Measurements from ENCODE around the gene ZNF622. TPM values are rescaled to one million over a fixed set of nuclear protein-coding genes. Genes with fewer than 3 reads are reported as not detected.

ZNF622 gene, protein sequence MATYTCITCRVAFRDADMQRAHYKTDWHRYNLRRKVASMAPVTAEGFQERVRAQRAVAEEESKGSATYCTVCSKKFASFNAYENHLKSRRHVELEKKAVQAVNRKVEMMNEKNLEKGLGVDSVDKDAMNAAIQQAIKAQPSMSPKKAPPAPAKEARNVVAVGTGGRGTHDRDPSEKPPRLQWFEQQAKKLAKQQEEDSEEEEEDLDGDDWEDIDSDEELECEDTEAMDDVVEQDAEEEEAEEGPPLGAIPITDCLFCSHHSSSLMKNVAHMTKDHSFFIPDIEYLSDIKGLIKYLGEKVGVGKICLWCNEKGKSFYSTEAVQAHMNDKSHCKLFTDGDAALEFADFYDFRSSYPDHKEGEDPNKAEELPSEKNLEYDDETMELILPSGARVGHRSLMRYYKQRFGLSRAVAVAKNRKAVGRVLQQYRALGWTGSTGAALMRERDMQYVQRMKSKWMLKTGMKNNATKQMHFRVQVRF
- total RNA-seq, result 27.8 TPM

DNA sequence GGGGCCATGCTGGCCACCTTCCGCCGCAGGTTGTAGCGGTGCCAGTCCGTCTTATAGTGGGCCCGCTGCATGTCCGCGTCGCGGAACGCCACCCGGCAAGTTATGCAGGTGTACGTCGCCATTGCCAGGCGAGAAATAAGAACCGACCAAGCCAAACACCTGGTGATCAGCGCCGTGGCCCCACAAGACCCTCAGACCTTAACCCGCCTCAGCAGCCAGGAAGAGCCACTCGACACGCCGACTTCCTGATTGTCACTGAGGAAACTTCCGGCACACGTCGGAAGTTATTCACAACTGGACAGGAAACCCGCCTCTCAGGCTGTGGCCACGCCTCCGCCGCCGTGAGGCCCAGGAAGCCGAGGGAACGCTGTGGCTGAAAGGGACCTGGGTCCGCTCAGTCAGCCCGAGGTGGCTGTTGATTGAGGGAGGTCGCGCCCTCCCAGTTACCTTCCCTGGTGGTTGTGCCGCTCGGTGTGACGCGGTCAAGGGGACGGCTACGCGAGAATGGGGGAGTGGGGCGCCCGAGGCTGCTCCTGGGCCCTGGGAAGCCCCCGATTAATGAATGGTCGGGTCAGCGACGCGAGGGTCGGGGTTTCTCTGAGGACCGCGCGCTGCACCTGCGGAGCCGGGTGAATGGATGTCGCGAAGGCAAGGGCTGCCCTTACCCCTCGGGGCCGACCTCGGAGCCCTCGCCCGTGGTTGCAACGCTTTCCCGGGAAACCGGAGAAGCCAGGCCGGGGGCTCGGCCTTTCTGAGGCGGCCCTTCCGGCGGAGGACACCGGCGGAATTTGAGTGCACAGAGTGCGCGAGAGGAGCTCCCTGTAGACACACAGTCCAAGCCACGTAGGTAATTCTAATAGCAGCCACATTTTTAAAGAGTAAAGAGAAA lies at the start of gene ZNF622:
Gene ZNF622, minus strand, starts transcription at position 257 of the 889 bp plus-strand sequence. Its CDS starts 135 bp downstream, at position 122.
- DNase-seq, result peak; percentile 96

DNA sequence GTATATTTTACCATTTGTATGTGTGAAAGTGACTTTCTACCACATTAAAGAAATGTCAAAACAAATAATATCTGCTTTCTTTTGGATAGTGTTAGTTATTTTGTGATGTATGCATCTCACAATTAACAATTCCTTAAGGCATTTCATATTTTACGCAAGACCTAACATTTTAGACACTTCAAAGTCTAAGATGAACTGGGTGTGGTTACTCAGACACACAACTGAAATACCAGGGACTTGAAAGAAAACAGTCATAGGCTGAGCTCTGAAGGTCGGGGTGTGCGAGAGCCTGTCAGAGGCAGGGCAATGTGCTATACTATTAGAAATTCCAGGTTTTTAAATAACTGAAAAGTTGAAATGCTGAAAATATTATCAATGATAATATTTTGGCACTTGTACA lies 44.5 kb upstream of the ZNF622 start:
- DNase-seq, result no peak

DNA sequence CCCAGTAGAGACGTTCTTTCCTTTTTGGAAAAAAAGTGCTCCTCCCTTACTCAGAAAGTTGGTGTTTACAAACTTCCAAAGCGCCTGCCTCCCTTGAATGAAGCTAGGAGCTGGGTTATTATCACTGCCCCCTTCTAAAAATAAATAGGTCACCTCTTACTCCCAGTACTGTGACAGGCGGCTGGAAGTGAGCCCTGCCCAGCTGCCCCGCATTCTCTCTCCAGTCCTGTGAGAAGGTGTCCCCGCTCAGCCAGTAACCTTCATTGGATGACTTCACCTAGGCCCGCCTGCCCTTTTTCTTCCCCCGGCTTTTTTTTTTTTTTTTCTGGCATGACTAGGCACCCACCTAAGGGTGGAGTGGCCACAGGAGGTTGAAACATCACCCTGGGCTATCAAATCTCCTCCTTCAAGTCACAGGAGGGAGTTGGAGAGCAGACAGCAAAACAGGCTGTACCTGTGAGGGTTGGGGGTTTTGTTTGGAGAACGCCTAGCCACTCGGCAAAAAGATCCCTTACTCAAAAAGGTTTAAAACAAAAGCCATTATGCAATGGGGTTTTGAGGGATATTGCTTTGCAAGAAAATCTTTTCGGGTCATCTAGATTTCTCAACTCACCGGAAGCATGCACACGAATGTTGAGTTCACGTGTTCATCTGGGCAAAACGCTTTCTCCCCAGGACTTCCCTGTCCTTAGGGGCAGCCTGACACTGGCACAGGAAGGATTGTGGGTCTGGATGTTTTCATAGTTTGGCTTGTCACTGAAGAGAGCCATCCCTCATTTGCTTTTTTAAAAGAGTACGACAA lies 43.3 kb upstream of the ZNF622 start:
- peak; percentile 51 for DNase-seq

DNA sequence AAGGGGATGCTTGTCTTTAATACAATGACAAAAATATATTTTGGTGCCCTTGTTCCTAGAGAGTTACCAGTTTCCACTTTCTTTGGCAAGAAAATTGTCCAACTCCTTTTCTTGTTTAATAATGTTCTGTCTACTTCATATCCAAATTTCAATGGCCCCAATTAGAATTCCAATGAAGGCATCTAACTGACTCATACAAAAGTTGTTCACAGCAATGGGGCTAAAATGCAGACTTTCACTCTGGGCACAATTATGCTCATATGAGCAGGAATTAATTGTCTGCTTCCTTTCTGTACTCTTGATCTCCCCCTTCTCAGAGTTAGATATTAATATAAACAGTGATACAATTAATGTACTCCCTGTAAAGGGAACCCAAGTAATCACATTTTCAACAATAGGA lies 42.1 kb upstream of the ZNF622 start:
- DNase-seq, result no peak

DNA sequence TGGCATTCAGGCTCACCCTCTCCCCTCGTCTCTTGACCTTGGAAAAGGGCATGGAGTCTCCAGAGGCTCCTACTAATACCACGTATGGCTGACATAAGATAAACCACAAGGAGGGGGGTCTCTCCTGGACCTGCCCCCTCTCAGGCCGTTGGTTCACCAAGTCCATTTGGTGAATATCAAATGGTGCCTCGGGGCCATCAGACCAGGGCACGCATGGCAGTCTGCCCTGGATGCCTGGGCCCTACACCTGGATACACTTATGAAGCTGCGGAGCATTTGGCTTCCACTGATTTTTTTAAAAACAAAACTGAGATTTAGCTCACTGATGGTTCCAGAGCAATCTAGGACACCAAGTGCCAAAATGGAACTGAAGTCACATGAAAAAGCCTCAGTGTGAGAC lies 40.3 kb upstream of the ZNF622 start:
- no peak for DNase-seq

DNA sequence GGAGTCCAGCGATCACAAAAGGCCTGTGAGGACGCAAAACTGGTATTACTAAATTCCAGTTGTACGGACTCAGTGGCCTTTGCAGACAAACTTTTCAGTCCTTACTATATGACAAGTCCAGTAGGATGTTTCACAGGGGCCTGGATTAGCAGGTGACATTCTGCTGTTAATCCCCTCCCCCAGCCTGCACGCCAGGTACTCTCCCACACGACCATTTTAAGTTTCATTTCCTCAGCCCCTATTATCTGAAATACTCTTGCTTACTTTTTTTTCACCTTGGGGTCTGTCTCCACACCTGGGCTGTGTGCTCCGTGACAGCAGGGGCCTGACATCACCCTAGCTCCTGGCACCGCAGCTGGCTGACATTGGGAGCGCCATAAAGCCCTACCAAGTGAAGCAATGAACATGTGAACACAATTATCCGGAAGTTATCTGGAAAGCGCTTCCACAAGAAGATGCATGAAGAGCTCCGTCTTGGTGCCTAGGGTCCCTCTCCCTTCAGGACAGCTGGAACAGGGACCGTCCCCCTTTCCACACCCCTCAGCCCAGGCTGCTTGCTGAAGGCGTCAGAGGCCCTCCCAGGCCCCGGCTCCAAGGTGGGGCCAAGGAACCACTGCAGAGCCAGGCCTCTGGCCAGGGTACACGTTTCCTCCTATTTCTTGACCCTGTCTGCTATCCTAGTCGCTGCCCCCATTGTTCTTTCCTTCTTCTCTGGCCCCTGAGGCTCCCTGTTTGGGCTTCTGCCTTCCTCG lies 39.7 kb upstream of the ZNF622 start:
- DNase-seq, result no peak

DNA sequence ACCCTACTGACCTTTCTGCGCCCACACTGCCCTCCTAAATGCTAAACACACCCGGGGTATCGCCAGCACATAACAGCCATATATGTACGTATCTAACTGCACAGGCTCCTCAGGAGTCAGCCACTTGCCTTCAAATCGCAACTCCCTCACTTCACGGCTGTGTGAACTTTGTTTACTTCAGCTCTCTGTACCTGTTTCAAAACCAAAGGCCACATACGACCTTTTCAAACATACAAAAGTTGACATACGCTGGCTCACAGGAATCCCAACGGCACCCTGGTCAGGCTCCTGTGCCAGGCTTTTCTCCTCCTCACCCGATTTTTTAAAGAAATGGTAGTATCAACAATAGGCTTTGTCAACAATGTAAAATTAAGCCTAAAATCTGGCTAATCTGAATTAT lies 39.0 kb upstream of the ZNF622 start:
- no peak for DNase-seq

GRCh38 chr5:16502866-16503265 lies 37.3 kb upstream of the ZNF622 start:
- DNase-seq, result no peak

DNA sequence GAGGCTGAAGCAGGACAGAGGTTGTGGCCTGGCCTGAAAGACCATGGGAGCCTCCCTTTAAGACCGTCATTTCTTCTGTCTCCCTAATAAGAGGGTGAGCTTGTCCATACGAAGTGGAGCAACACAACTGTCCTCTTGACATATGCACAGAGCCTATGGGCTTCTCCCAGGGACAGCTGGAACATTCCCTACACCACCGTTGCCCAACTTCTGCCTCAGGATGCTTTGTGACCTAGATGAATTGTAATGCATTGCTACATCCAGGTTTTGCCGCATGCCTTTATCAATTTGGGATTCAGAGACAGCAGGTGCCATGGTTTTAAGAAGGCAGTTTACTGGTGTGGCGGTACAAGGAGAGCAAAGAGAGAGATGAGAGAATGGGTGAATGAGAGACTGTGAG lies 34.4 kb upstream of the ZNF622 start:
- no peak for DNase-seq

DNA sequence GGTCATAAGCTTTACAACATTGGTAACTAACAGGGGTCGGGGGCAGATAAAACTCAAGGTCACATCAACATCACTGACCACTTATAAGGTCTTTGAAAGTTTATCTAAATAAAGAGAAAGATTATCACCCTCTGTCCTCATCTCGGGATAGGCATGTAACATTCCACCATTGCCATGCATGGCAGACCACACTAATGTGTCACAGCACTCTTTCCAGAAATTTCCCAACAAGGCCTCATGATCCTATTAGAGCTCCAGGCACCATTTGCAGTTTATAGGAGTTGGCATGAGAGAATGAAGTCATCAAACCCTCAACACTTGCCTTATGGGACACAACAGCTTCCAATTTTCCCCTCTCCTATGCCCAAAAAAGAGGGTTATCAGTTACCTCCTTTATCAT lies 31.9 kb upstream of the ZNF622 start:
- no peak for DNase-seq

DNA sequence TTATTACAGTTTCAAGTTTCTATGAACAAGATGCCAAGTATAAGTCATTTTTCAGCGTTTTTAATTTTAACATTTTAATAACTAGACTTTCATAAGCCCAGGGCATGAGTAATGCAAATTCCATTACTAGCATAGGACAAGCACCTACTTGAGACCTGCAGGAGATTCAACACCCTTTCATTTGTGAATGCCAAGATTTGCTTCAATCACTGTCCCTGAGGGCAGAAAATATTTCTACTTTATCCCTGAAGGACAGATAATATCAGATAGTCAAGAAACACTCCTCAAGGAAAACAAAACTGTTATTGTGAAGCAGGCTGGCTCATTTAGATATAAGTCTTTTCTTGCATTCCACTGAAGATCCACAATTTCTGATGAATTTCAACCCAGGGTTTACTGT lies 27.7 kb upstream of the ZNF622 start:
- DNase-seq, result peak; percentile 30

DNA sequence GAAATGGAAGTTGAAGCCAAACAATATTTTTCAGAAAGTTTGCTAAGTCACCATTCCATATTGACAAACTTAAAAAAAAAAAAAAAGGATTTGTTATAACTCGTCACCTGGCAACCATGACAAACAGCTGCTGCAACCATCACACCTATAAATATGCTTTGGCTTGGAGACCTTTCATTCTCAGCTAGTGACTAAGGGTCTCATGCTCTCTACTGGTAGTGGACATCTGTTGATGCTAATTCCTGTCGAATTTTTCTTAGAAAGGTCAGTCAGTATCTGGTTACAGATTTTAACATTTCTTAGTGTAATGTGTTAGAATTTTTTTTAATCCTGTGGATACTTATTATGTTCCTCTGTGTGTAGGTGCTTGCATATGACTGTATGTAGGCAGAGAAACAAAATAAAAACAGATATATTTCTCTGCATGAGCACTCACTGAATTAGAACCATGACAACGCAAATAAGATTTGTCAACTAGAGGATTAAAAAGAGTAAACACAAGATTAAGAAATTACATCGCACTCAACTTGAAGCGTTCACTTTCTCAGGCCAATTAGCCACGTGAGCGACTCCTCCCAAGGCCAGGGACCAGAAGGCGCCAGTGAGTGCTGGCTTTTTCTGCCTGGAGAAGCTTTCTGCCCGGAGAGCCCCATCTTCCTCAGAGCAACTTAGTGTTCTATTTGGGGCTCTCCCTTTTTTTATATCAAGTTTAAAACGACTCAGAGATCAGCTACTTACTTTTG lies 27.0 kb upstream of the ZNF622 start:
- peak; percentile 89 for DNase-seq

GRCh38 chr5:16490911-16491310 lies 25.3 kb upstream of the ZNF622 start:
- no peak for DNase-seq

GRCh38 chr5:16489322-16489791 lies 23.8 kb upstream of the ZNF622 start:
- DNase-seq, result peak; percentile 87

GRCh38 chr5:16487456-16487855 lies 21.9 kb upstream of the ZNF622 start:
- DNase-seq, result no peak

DNA sequence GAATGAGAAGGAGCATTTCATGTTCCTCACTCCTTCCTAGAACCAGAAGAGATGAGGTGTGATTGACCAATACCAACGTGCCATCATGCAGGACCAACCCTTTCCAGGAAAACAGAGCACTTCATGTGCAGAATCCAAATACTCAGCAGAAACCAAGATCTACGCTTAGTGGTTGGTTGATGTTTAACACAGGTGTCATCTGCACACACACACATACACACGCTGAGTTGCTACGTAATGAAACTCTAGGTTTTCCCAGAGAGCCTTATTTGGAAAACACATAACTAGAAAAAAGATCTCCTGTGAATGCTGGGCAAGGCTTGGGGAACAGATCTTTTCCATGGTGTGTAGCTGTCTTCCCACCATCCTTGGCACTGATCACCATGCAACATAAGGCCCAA lies 21.1 kb upstream of the ZNF622 start:
- DNase-seq, result no peak

DNA sequence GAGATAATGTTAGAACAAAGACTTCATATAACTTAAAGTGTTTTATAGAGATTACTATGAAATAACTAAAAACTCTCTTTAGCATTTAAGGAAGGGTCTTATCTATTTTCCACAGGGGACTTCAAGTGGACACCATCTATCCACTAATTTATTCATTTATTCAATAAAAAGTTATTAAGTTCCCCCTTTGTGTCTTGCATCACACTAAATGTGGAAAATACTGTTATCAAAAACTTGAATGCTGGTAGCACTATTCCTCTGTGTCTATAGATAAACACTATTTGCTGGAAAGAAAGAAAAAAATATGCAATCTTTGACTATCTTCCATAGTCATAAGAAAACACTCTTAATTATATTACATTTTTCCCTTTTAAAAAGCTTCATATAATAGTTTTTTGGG lies 20.1 kb upstream of the ZNF622 start:
- DNase-seq, result no peak

DNA sequence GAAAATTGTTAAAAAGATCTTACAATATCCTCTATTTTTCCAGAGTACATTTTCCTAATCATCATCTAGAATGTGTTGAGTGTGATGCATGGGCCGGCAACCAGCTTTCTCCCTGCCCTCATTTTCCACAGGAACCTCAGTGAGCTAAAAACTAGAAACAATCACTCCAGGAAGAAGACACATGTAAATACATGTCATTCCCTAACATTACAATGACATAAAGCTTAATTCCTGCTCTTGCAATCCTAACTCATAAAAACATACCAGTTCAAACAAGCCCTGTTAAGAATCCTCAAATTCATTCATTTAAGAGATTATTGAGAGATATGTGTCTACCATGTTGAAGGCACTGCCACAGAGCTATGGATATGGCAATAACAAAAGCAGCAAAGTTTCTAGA lies 18.5 kb upstream of the ZNF622 start:
- DNase-seq, result no peak

DNA sequence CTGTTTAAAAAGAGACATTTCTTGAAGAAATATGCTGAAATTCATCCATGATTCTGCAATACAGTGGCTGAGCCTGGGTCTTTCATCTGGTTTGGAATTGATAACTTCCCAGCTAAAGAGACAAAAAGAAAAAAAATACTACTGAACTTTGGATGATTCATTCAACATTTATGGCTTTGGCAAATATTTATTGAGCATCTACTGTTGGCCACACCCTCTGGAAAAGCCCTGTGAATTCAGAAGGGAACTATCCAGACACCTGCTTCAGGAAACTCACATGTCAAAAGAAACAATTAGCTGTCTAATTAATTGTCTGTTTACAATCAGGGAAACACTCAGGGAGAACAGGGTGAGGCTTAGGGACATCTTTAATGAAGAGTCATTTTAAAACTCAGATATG lies 17.8 kb upstream of the ZNF622 start:
- DNase-seq, result no peak

- no peak for DNase-seq
Observed at GRCh38 chr5:16482891-16483290, 17.3 kb upstream of the ZNF622 start.

Measured in tongue (tissue), 2 donors.